OCI-LY3 (cell line): ENCODE measurements around the gene ARRB2.

ENCODE experiments used
- CTCF ChIP-seq: fragments of 200-600, 300-600 bp; sonication (generic); IDR thresholded peaks from 2 replicates; pipeline ENCODE4 v1.5.1; 2014; ENCODE audit warnings: antibody characterized with exemption, low read length, low read depth
- EZH2phosphoT487 ChIP-seq: fragments of 200-600 bp; shearing (Covaris generic); IDR thresholded peaks from 2 replicates; pipeline ENCODE4 v1.6.1; 2018; ENCODE audit warnings: antibody characterized with exemption, mixed run types, low read depth

GRCh38 chr17:4744999-4745969 lies 34.9 kb downstream of the ARRB2 start:
- TF ChIP-seq CTCF (no peak), EZH2phosphoT487 (no peak)
